Thymus (tissue), 11 donors: ENCODE data around the gene PPP1R3F. TPM values are rescaled to one million over a fixed set of nuclear protein-coding genes. Genes with fewer than 3 reads are reported as not detected.

Experiments
- DNase-seq, 9 donors: peaks; one replicate each; pipeline ENCODE4 v3.0.0-alpha.2; 2013; ENCODE audit warnings: low spot score in 9 of 9, low read depth in 6 of 9, missing footprints in 1 of 9
- H3K27ac ChIP-seq, 2 donors: one replicate each; pipeline ENCODE4 v1.5.1; 2013; ENCODE audit warnings: control low read depth in 1 of 2, low read depth in 1 of 2, low read length in 1 of 2, mild to moderate bottlenecking in 1 of 2, moderate library complexity in 1 of 2
- H3K27me3 ChIP-seq, 2 donors: one replicate each; pipeline ENCODE4 v1.5.1; 2013; ENCODE audit warnings: low read length in 1 of 2; ENCODE audit not compliant: control insufficient read depth in 2 of 2, insufficient read depth in 1 of 2
- H3K36me3 ChIP-seq, 2 donors: one replicate each; pipeline ENCODE4 v1.5.1; 2013; ENCODE audit warnings: low read length in 1 of 2, mild to moderate bottlenecking in 1 of 2, moderate library complexity in 1 of 2; ENCODE audit not compliant: control insufficient read depth in 2 of 2, insufficient read depth in 2 of 2
- H3K4me1 ChIP-seq, 2 donors: one replicate each; pipeline ENCODE4 v1.5.1; 2013; ENCODE audit warnings: low read length in 2 of 2; ENCODE audit not compliant: control insufficient read depth in 2 of 2, insufficient read depth in 2 of 2
- H3K4me3 ChIP-seq, 2 donors: one replicate each; pipeline ENCODE4 v1.5.1; 2013; ENCODE audit warnings: low read length in 2 of 2, control low read depth in 1 of 2, mild to moderate bottlenecking in 1 of 2
- H3K9me3 ChIP-seq, 2 donors: one replicate each; pipeline ENCODE4 v1.5.1; 2013; ENCODE audit warnings: low read length in 1 of 2, mild to moderate bottlenecking in 1 of 2; ENCODE audit not compliant: control insufficient read depth in 2 of 2, insufficient read depth in 1 of 2
- WGBS: extraction: QIAGEN DNeasy Blood & Tissue Kit; methylation state at CpG from one replicate; pipeline ENCODE4 v1.1.7; 2013; 5-methylcytosine and 5-hydroxymethylcytosine counted together
- polyA plus RNA-seq: library from polyadenylated mRNA; stranded (reverse); fragments of 200-250 nt; gene quantifications from one replicate; pipeline ENCODE4 v1.2.3, GENCODE V29; 2013
- total RNA-seq: library from RNA; stranded (reverse); fragments of 120-200 nt; gene quantifications from one replicate; pipeline ENCODE4 v1.2.4, GENCODE V29; 2013
- donor health status: healthy.

Gene PPP1R3F
- total and polyA plus RNA-seq, 2 donors: 3.2 to 4.6 TPM

- peaks cover 0 to 9% of the 10 kb centered on the region in 2 donors for H3K9me3 ChIP-seq
- H3K36me3 ChIP-seq: peaks cover 0 to 8% of the 10 kb centered on the region in 2 donors
- peaks cover 18 to 57% of the 10 kb centered on the region in 2 donors for H3K4me1 ChIP-seq
- peak overlapping the region; percentile 79 to 91 for H3K27ac ChIP-seq
- 99% methylated on average over 9 of the region's 9 CpGs for WGBS
- no peak for DNase-seq
- no peak overlapping the region for H3K4me3 ChIP-seq
- H3K27me3 ChIP-seq: no peaks in the 10 kb centered on the region
These were observed 13.2 kb upstream of the PPP1R3F start for GRCh38 chrX:49256268-49256995.

DNA sequence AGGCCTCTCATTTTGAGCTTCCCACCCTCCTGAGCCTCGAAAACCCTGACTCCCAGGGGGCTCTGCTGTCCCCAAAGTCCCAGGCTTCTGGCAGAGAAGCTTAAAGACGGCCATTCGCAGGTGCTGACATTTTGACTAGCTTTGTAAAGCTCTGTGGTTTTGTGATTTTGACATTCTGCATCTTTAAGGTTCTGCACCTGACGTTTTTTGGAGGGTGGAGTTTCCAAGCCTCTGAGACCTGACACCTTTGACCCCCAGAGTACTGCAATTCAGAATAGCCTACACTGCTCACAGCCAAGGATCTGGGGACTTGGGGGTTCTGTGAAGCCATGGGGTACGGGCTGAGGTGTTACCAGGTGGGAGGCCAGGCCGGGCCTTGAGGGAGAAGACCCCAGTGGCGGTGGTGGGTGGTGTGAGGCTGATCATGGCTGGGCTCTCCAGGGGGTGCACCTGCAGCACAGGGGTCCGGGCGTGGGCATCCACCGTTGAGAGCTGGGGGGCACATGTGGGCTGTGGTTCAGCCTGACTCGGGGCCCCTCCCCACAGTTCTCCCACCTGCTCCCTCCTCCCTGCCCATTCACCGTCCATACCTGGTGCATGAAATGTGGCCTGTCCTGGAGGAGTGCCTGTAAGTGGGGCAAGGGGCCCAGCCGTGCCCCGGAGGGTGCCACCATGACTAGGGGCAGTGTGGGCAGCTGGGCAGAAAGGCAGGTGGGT lies 12.4 kb upstream of the PPP1R3F start:
- Histone ChIP-seq H3K9me3 (peaks cover 0 to 9% of the 10 kb centered on the region in 2 donors), H3K27me3 (no peaks in the 10 kb centered on the region), H3K4me1 (peaks cover 18 to 64% of the 10 kb centered on the region in 2 donors), H3K4me3 (peak overlapping the region; percentile 8 to 25), H3K27ac (peak overlapping the region; percentile 79 to 91), H3K36me3 (peaks cover 0 to 6% of the 10 kb centered on the region in 2 donors)
- DNase-seq: peak in 3 of 9 donors; percentile 48 to 84 (median 56)
- 33% methylated on average over 14 of the region's 14 CpGs for whole genome bisulfite sequencing

GRCh38 chrX:49257846-49258748 lies 11.5 kb upstream of the PPP1R3F start:
- Histone ChIP-seq H3K27ac (peak overlapping the region; percentile 79 to 91), H3K9me3 (peaks cover 0 to 9% of the 10 kb centered on the region in 2 donors), H3K4me3 (peak overlapping the region in 1 of 2 donors; percentile 8), H3K27me3 (no peaks in the 10 kb centered on the region), H3K36me3 (peaks cover 0 to 1% of the 10 kb centered on the region in 2 donors), H3K4me1 (peaks cover 18 to 64% of the 10 kb centered on the region in 2 donors)
- DNase-seq: peak in 3 of 9 donors; percentile 46 to 68 (median 48)
- WGBS: 56% methylated on average over 20 of the region's 20 CpGs

GRCh38 chrX:49258749-49259124 lies 10.9 kb upstream of the PPP1R3F start:
- Histone ChIP-seq H3K27ac (peak overlapping the region in 1 of 2 donors; percentile 11), H3K27me3 (no peaks in the 10 kb centered on the region), H3K36me3 (no peaks in the 10 kb centered on the region), H3K4me3 (no peak overlapping the region), H3K9me3 (peaks cover 0 to 9% of the 10 kb centered on the region in 2 donors), H3K4me1 (peaks cover 18 to 69% of the 10 kb centered on the region in 2 donors)
- no peak for DNase-seq
- 95% methylated on average over 5 of the region's 5 CpGs for WGBS

GRCh38 chrX:49260221-49260985 lies 9.2 kb upstream of the PPP1R3F start:
- Histone ChIP-seq H3K36me3 (no peaks in the 10 kb centered on the region), H3K9me3 (peaks cover 0 to 3% of the 10 kb centered on the region in 2 donors), H3K27ac (no peak overlapping the region), H3K4me1 (peaks cover 18 to 82% of the 10 kb centered on the region in 2 donors), H3K4me3 (no peak overlapping the region), H3K27me3 (no peaks in the 10 kb centered on the region)
- no peak for DNase-seq
- over 99% methylated on average over 17 of the region's 17 CpGs for WGBS

- DNase-seq: no peak
- Histone ChIP-seq H3K4me3 (no peak overlapping the region), H3K9me3 (no peaks in the 10 kb centered on the region), H3K27me3 (no peaks in the 10 kb centered on the region), H3K4me1 (peaks cover 16 to 82% of the 10 kb centered on the region in 2 donors), H3K27ac (no peak overlapping the region), H3K36me3 (no peaks in the 10 kb centered on the region)
- 72% methylated on average over 1 of the region's 1 CpG for WGBS
These were observed 7.0 kb upstream of the PPP1R3F start for GRCh38 chrX:49262603-49263002.

DNA sequence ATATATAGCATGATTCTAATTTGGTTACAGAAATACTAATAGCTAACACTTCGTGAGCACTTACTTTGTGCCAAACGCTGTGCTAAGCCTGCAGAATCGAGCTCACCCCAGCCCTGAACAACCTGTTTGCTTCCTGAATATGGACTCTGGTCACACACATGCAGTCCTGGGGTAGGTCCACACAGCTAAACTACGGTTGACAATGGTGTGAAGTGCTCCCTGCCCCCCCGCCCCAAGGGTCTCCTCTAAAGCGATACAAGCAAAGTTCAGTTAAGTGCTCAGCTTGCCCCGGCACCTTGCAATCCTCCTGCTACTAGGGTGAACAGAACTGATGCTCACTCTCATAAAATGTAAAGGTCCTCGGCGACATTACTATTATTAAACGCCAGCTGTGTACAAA lies 6.0 kb upstream of the PPP1R3F start:
- no peak for DNase-seq
- Histone ChIP-seq H3K27me3 (no peaks in the 10 kb centered on the region), H3K9me3 (no peaks in the 10 kb centered on the region), H3K4me3 (peak overlapping the region in 1 of 2 donors; percentile 23), H3K36me3 (no peaks in the 10 kb centered on the region), H3K27ac (peak overlapping the region in 1 of 2 donors; percentile 76), H3K4me1 (peaks cover 13 to 82% of the 10 kb centered on the region in 2 donors)
- WGBS: 95% methylated on average over 10 of the region's 10 CpGs

- WGBS: 85% methylated on average over 11 of the region's 11 CpGs
- Histone ChIP-seq H3K36me3 (no peaks in the 10 kb centered on the region), H3K9me3 (no peaks in the 10 kb centered on the region), H3K4me3 (peak within 1 kb of the TSS in 1 of 2 donors; percentile 23), H3K27me3 (no peaks in the 10 kb centered on the region), H3K27ac (peak within 1 kb of the TSS in 1 of 2 donors; percentile 76), H3K4me1 (peaks cover 12 to 76% of the 10 kb centered on the region in 2 donors)
- DNase-seq: no peak
These were observed 5.1 kb upstream of the PPP1R3F start, which contains the start of gene FOXP3 for GRCh38 chrX:49264460-49264859. FOXP3 (minus strand) TSS chrX:49264710; CDS start chrX:49258505, 6,205 bp downstream.
